Stimulated activated CD4-positive, alpha-beta T cell treated with anti-CD3 and anti-CD28 coated beads, Interleukin-1b, Interleukin-23, amount 100 ng/mL, for 48 hours (primary cell): ENCODE data around the gene RARRES2.
"Not testable (repeated sequence)": the region's sequence is repeated elsewhere in the genome, so short reads cannot be mapped to it uniquely, and the experiment has no call there.

Experiments
- DNase-seq: peaks from one replicate; pipeline ENCODE4 v3.0.0-alpha.2; 2020

Gene RARRES2

DNA sequence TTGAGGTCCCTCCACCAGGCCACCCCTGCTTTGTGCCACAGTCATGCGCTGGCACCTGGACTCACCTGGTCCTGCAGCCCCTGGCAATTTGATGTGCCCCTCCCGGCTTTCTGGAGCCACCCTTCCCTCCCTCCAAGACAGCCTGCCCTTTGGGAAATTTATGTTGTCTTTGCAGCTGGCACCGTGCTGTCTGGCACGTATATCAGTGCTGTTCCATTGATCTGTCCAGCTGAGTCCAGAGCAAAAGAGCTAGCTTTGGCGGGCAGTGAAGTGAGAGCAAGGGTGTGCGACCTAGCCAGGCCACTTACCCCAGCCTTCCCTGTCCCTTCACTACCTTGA is 5.7 kb downstream of the RARRES2 start:
- DNase-seq: no peak

DNA sequence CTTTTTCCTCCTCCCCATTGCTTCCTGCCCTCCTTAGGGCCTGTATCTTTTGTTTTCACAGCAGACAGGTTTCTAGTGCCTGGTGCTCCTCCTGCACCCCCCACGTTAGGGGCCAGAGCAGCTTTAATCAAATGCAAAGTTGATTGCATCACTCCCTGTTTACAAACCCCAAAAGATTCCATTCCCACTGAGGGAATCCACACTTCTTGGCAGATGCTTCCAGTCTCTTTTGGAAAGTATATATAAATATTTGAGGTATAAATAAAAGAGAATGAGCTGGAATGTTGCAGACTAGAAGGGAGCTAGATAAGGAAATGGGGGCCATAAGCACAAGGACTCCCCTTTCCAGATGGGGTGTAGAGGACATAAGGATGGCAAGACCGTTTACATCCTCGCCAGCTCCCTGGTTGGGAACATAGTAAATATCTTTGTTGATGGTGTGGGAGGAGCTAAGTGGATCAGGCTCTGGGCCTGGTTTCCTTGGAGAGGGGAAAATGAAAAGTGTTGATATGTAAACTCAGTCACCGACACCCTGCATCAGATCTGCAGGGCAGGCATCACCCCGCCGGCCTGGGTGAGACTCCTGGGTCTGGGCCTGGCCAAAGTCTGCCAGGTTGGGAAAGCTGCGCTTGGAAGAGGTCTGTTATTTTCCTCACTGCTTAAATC is 6.2 kb downstream of the RARRES2 start:
- no peak for DNase-seq

DNA sequence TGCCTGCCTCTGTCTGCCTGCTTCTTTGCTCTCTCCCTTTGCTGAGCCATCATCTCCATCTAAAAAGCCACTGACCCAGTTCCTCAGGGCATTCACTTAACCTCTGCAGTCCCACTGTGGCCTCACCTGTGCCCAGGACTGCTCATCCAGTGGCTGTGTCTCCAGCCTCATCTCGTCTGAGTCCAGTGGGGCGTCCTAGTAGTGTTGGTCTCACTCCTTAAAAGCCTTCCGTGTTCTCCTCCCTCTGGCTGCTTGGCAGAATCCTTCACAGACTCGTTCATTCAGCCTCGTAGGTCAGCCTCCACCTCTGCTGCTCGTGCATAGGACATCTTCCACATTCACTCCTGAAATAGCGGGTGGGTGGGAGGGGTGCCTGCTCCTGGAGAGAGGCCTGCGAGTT is 7.3 kb downstream of the RARRES2 start:
- DNase-seq: no peak

DNA sequence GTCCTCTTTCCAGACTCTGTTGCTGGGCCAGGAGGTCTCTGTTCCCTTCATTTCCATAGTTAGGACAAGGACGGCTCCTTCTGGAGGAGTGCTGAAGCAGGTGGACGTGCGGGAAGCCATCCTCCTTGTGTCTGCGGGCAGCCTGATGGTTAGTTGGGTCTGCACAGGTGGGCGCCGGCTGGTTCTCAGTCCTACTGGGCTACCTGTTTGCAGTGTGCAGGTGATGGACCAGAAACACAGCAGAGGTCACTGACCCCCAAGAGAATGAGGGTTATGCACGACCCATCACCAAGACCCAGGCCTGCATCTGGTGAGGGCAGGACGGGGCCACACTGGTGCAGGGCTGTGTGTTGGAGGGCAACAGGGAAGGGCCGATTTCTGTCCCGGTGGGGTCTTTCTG is 7.8 kb downstream of the RARRES2 start:
- DNase-seq: no peak

DNA sequence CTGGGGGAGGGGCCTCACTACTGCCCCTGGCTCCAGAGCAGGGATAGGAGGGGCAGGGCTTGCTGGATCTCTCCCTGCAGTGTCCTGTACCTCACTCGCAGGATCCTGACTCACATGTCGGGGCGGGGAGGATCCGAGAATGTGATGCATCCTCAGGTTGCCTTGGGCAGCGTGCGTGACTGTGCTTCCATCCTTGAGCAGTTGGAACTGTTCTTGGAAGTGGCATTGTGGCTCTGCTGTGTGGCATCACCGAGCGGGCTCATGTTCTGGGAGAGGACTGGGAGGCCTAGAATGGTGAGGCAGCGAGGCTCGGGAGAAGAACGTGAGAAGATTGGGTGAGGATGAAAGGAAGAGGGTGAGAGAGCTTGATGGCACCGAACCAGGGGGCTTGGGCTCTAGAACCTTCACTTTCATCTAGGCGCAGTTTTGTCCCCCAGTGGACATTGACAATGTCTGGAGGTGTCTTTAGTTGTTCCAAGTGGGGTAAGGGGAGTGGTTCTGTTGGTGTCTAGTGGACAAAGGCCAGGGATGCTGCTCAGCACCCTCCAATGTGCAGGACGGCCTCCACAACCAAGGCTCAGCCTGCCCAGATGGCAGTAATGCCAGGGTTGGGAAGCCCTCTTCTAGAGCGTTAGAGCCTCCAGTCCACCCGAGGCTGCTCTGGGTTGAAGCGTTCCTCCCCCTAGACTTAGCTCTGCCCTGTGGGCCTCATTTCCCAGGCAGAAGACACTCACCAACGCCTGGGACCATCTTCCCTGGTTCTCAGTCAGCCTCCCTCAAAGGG is 8.4 kb downstream of the RARRES2 start:
- DNase-seq: no peak

DNA sequence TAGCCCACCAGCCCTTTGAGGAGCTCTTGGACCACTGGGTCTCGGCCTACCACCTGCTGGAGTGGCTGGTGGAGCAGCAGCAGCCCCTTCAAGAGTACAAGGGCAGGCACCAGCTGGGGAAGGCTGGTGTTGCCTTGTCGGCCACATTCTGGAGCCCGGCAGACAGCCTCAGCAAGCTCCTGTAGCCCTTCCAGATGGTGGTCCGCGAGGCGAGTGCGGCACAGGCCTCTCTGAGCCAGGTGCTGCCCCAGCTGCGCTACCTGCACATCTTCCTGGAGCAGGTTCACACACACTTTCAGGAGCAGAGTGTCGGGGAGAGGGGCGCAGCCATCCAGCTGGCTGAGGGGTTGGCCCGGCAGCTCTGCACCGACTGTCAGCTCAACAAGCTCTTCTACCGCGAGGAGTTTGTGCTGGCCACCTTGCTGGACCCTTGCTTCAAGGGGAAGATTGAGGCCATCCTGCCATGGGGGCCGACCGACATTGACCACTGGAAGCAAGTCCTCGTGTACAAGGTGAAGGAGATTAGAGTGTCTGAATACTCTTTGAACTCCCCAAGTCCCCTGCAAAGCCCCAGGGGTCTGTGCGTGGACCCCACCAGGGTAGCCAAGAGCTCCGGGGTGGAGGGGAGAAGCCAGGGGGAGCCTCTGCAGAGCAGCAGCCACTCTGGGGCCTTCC is 11.1 kb downstream of the RARRES2 start:
- no peak for DNase-seq

DNA sequence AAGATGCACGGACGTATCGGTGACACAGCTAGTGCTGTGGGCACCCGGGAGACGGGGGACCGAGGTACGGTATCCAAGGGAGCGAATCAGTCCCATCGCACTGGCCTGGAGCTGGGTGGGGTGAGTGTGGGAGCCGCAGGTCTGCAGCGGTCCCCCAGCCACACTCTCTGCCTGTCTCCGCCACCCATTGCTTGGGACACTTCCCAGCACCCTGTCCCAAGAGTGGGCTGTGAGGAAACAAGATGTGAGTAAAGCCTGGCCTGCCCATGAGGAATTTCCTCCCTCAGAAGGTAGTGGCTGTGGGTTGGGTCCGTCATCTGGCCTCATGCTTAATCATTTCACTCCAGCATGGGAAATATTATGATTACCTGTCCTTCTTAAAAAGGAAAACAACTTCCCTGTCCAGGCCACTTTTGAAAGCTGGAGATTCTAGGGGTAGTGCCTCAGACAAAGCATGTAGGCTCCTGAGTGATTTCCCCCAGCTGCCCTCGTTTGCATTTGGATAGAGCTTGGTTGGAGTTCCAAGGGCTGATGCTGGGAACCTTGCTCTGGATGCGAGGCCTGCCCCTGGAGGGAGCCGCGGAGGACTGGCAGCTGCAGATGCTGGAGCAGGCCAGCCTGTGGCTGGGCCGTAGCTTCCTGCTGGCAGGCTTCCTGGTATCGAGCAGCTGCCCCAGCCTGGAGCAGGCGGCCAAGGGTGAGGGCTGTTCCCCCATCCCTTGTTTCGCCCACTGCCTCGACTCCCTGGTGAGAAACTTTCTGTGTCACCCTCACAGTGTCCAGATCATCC is 11.9 kb downstream of the RARRES2 start:
- DNase-seq: no peak

DNA sequence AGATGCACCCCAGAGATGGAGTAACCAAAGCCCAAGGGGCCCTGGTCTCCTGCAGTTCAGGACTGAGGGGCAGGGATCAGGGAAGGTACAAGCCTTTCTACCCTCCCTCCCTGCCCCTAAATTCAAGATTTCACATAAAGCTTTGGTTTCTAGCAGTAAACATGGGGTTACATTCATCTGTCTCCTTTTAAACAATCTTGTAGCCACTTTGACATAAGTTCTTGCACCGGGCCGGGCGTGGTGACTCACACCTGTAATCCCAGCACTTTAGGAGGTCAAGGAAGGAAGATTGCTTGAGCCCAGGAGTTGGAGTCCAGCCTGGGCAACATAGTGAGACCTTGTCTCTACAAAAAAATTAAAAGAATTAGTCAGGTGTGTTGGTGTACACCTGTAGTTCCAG is 14.1 kb downstream of the RARRES2 start:
- no peak for DNase-seq

DNA sequence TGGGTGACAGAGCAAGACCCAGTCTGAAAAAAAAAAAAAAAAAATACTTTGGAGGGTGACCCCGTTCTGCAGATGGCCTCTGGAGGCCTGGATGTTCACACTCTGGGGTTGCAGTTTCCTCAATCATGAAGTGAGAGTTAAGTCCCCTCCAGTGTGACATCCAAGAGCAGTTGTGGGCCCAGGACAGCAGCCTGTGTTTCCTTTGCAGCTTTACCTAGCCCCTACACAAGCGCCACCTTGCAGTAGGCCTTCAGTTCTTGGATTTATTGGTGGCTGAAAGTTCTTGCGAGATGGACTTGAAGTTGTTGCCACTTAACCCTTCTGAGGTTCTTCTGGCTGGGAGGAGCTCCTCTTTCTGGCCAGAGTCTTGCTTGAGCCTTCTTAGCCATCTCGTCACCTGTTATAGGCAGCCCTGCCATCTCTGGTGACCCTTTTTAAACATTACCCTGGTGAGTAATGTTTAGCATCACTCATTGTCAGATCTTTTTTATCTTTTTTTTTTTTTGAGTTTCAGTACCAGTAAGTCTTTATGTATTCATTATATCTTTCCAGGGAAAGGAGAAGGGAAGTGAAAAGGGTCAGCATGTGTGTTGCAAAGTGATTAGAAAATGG is 14.7 kb downstream of the RARRES2 start:
- DNase-seq: no peak

DNA sequence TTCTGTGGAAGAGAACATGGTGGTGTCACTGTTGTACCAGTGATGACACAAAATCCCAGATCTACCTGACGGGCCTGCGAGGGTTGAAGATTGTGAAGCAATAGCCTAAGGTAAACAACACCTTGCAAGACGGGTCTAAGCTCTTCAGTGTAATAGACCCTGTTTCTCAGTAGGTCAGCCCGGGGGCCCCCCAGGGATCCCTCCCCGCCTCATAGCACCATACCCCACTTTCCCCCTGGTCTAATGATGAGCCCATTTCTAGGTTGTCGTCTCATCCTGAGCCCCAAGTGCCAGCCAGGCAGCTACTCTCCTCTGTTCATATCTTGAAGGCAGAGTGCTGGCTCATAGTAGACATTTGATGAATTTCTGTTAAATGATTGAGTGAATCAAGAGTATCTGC is 15.5 kb downstream of the RARRES2 start:
- DNase-seq: no peak

DNA sequence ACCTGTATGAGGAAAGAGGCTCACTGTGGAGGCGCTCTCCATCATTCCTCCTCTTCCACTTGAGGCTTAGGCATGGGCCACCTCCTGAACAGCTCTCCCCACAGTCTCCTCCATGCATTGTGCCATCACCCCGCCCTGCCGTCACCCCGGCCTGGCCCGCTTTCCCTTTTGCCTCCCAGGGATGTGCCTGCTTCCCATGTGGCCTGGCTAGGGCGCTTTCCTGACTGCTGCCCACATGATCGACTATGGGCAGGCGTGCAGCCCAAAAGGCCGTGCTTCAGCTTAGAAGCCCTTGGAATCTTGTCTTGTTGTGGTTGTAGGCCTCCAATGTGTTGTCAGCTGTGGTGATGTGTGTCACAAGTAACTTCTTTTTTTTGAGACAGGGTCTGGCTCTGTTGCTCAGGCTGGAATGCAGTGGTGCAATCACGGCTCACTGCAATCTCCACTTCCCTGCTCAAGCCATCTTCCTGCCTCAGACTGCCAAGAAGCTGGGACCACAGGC is 16.3 kb downstream of the RARRES2 start:
- no peak for DNase-seq

DNA sequence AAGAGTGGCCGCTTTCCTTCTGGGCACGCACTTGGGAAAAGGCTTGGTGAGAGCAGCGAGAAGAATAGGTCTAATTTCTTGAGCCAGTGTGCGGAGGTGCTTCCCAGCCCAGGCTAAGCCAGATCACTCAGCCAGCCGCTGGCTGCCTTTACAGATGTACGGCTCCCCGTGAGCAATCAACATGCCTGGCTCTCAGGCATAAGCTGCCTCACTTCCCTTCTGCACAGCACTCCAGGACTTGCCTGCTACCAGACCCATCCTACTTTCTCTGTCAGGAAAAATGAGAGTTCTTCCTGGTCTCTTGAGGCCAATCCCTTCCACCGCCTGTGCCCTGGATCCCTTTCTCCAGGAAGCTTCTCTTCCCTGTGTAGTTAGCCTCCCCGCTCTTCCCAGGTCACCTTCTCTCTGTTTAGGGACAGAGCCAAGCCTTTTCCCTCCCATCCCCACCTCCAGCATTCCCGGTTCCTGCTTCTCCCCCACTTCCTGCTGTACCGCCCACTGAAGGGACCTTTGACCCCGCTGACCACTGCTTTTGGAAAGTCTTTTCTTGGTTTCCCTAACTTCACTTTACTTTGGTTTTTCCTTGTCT is 17.0 kb downstream of the RARRES2 start:
- no peak for DNase-seq

DNA sequence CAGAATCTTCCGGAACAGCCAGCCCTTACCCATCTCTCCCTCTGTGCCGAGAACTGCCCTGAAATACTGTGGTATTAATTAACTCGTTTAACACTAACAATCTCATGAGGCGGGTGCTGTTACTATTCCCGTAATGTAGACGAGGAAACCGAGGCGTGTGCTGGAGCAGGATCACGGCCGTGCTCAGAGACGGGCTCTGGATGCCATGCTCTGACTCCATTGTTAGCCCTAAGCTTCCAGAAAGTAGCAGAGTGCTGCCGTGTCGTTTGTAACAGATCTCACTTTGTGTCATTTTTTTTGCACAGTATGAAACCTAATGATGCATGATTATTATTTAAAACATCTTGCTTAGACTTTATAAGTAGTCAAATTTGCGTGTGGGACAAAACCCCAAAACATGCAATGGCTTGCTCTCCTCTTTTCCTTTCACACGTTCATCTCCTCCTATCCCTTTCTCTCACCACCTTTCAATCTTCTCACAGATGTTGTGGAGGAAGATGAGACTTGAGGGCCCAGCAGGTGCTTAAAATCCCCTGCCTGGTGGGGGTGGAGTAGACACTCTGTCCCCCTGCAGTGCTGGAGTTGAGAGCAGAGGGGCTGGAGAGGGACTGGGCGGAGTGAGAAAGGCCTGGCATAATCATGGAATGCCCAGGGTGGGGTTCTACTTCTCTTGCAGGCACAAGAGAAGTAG is 17.6 kb downstream of the RARRES2 start:
- DNase-seq: no peak

DNA sequence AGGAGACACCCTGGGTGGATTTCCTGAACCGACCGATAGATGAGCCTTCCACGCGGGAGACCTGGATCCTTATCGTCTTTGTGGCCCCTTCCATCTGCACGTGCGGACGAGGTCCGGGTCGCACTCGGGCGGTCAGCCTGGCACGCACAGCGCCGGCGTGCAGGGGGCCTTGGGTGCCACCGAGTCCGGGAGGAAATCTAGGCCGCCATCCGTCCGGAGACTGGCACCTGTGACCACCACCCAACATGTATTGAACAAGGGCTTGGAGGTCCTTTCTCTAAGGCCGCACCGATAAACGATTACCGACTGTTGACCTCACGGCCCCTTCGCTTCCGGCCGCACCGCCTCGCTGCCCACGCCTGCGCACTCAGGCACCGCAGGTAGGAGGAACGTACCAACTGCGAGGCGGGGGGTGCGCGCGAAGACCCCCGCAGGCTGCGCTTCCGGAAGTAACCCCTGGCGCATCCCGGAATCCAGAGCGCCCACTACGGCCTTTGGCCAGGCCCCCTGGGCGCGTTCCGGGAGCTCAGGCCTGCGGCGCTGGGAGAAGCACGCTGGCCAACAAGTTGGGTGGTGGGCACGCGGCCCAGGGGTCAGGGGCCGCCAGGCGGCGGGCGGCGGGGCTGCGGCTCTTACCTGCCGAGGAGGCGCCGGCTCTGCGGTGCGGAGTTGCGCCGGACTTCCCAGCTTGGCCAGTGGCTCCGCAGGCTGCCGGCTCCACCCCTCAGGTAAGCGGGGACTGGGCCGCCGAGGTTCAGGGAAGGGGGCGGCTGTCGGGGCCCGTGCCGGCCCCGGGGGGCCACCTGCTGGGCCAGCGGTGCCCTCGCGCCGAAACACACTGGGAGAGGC is 18.4 kb downstream of the RARRES2 start, which contains the start of the genes ACTR3C and LRRC61:
TSS of gene ACTR3C (minus strand) at position 713 of the 849 bp plus-strand sequence. CDS start 28,249 bp downstream, outside the sequence.
TSS of gene LRRC61 (plus strand) at position 523 of the 849 bp plus-strand sequence. CDS start 13,507 bp downstream, outside the sequence.
- DNase-seq: peak; percentile 67

DNA sequence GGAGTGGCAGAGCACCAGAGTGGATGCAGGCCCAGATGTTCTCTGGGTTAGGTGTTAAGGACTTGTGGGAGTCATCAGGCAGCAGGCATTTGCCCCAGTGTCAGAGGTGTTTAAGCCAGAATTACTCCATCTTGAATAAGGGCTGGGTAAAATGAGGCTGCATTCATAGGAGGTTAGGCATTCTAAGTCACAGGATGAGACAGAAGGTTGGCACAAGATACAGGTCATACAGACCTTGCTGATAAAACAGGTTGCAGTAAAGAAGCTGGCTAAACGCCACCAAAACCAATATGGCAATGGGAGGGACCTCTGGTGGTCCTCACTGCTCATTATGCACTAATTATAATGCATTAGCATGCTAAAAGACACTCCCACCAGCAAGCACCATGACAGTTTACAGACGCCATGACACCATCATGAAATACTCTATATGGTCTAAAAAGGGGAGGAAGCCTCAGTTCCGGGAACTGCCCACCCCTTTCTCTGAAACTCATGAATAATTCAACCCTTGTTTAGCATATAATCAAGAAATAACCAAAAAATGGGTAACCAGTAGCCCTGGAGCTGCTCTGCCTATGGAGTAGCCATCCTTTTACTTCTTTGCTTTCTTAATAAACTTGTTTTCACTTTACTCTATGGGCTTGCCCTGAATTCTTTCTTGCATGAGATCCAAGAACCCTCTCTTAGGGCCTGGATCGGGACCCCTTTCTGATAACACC is 19.2 kb downstream of the RARRES2 start:
- peak; percentile 77 for DNase-seq

DNA sequence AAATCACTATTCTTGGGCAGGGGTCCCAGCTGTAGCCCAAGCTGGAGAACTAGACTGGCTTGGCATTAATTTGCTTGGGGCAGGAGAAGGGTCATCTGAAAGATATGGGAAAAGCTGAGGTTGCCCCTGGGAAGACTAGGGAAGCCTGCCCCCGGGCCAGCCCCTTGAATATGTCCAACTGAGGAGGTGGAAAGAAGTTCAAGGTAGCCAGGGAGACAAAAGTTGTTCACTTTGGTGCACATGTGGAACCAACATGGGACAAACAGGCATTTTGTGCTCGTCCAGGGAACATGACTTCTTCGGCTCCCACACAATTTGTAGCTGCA is 19.7 kb downstream of the RARRES2 start:
- DNase-seq: no peak

DNA sequence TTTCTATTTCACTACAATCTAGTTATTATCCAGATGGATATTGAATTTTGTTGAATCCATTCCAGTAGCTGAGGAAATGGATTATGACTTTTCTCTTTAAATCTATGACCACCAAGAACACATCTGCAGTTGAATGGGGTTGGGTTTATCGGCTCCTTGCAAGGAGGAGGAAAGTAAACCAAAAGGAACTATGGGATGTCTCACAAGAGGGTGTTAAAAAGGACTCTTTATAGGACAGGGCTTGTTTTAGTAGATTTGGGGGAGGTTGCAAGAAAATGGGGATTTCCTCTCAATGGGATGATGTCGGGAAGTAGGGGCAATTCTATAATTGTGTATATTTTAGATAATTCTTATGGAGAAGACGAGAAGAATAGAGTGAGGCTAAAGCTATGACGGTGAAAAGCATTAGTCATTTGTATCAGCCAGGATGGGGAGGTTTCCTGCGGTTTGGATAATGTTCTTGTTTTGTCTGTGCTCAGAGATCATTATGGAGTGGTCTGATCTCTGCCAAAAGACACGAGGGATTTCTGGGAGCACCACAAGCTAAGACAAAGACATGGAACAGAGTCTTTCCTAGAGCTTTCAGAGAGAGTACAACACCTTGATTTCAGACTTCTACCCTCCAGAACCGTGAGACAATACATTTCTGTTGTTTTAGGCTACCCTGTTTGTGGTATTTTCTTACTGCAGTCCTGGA is 23.5 kb downstream of the RARRES2 start:
- no peak for DNase-seq

DNA sequence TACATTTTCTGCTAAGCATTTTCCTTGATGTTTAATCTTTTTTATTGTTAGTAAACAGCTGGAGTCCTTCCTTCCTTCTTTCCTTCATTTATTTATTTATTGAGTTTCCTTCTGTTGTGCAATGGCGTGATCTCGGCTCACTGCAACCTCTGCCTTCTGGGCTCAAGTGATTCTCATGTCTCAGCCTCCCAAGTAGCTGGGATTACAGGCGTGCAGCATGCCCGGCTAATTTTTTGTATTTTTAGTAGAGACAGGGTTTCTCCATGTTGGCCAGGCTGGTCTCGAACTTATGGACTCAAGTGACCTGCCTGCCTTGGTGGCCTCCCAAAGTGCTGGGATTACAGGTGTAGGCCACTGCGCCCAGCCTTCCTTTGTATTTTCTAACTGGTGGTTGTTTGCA is 24.4 kb downstream of the RARRES2 start:
- not testable (repeated sequence) for DNase-seq

DNA sequence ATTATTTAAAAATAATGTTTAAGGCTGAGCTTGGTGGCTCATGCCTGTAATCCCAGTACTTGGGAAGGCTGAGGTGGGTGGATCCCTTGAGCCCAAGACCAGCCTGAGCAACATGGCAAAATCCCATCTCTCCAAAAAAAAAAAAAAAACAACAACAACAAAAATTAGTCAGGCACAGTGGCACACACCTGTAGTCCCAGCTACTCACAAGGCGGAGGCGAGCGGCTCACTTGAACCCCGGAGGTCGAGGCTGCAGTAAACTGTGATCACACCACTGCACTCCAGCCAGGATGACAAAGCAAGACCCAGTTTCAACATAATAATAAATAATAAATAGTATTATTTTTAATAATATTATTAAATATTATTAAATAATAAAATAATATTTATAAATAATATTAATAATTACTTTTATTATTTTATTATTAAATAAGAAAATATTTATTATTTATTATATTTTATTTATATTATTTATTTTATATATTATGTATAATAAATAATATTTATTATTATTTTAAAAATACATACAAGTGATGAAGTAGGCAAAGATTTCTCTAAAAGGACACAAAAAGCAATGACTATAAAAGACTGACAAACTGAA is 26.7 kb downstream of the RARRES2 start:
- no peak for DNase-seq
